GM13976 (cell line): ENCODE data around the gene RAN.
"Not testable (repeated sequence)": the region's sequence is repeated elsewhere in the genome, so short reads cannot be mapped to it uniquely, and the experiment has no call there.

Source experiments
- DNase-seq: peaks from one replicate; pipeline ENCODE4 v3.0.0; 2012; ENCODE audit warnings: low spot score
- in situ Hi-C: fragments of 300-500 bp; cut with MboI; formaldehyde crosslinking; loops from one replicate; pipeline ENCODE4 v1.12.0; 2022; ENCODE audit warnings: low sequenced_read_pairs, mixed read lengths, inconsistent platforms; ENCODE audit not compliant: unreplicated experiment
- TF ChIP-seq, protein P1 (sequence below): IDR thresholded peaks from 2 replicates; pipeline ENCODE4 v1.5.1; 2012; ENCODE audit warnings: borderline replicate concordance, mild to moderate bottlenecking; ENCODE audit not compliant: insufficient read depth; ENCODE audit errors: extremely low read depth, missing control alignments, control extremely low read depth

RAN gene

DNA sequence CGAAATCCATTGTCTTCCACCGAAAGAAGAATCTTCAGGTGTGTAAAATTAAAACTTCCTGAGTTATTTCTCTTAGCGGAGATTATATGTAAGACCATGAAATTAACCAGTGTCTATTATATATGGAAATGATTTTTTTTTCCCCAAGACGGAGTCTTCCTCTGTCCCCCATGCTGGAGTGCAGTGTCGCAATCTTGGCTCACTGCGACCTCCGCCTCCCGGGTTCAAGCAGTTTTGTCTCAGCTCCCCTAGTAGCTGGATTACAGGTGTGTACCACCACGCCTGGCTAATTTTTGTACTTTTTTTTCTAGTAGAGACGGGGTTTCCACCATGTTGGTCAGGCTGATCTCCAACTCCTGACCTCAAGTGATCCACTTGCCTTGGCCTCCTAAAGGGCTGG is 2.8 kb downstream of the RAN start:
- DNase-seq: no peak
- in situ Hi-C loops: no loop called here
- TF ChIP-seq, protein P1, sequence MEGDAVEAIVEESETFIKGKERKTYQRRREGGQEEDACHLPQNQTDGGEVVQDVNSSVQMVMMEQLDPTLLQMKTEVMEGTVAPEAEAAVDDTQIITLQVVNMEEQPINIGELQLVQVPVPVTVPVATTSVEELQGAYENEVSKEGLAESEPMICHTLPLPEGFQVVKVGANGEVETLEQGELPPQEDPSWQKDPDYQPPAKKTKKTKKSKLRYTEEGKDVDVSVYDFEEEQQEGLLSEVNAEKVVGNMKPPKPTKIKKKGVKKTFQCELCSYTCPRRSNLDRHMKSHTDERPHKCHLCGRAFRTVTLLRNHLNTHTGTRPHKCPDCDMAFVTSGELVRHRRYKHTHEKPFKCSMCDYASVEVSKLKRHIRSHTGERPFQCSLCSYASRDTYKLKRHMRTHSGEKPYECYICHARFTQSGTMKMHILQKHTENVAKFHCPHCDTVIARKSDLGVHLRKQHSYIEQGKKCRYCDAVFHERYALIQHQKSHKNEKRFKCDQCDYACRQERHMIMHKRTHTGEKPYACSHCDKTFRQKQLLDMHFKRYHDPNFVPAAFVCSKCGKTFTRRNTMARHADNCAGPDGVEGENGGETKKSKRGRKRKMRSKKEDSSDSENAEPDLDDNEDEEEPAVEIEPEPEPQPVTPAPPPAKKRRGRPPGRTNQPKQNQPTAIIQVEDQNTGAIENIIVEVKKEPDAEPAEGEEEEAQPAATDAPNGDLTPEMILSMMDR: no peak

DNA sequence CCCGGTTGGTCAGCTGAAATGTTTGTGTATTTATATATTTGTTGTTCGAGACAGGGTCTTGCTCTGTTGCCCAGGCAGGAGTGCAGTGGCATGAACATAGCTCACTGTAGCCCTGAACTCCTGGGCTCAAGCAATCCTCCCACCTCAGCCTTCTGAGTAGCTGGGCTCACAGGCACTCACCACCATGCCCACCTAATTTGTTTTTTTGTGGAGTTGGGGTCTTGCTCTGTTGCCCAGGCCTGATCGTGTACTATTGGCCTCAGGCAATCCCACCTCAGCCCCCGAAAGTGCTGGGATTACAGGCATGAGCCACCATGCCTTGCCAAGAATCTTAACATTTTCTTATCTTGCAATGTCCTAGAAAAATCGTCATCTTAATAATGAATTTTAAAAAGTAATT is 3.3 kb downstream of the RAN start:
- in situ Hi-C loops: no loop called here

DNA sequence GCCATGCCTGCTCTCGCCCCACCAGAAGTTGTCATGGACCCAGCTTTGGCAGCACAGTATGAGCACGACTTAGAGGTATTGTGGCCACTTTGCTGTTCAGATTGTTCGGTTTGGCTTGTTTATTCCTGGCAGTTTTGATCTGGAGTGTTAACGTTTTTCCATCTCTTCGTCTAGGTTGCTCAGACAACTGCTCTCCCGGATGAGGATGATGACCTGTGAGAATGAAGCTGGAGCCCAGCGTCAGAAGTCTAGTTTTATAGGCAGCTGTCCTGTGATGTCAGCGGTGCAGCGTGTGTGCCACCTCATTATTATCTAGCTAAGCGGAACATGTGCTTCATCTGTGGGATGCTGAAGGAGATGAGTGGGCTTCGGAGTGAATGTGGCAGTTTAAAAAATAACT is 3.8 kb downstream of the RAN start:
- in situ Hi-C loops, DNase-seq: not testable (repeated sequence)

More for the DNA sequence above, 3.3 kb downstream of the RAN start:
- DNase-seq: no peak
- TF ChIP-seq, protein P1: no peak

DNA sequence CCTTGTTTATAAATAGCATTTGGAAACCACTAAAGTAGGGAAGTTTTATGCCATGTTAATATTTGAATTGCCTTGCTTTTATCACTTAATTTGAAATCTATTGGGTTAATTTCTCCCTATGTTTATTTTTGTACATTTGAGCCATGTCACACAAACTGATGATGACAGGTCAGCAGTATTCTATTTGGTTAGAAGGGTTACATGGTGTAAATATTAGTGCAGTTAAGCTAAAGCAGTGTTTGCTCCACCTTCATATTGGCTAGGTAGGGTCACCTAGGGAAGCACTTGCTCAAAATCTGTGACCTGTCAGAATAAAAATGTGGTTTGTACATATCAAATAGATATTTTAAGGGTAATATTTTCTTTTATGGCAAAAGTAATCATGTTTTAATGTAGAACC is 4.4 kb downstream of the RAN start:
- in situ Hi-C loops: no loop called here
- DNase-seq: no peak
- TF ChIP-seq, protein P1: no peak

DNA sequence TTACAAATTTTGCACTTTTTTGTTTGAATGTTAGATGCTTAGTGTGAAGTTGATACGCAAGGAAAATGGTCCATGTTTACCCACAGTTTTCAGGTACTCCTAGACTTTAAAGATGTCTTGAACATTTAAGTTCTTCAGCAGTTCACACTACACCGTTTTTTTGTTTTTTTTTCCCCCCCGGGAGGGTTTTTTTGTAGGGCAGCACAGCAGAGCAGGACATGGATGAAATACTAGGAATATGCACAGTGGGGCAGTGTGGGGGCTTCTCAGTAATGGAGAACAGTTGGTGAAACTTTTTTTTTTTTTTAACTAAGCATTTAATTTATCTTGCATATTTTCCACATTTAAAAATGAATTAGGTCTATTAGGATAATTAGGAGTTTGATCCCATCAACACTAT is 4.9 kb downstream of the RAN start:
- in situ Hi-C loops: no loop called here
- no peak for DNase-seq
- TF ChIP-seq, protein P1: no peak

DNA sequence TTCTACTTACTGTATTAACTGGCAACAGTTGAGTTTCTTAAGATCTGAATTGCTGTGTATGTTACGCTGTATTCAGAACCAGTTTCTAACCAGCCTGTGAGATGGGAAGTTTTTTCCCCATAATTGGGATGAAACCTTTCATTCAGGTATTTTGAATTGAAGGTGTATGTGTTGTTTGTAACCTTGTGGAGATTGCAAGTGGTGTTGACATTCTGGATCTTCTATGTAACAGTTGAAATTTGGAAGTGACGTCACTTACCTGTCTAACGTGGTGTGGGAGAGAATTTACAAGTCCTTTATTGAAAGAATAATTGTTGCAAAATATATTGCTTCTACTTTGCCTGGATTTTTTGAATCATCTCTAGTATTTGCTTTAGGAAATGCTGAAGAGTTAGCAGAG is 5.5 kb downstream of the RAN start:
- TF ChIP-seq, protein P1: no peak
- DNase-seq: no peak
- in situ Hi-C loops: no loop called here

DNA sequence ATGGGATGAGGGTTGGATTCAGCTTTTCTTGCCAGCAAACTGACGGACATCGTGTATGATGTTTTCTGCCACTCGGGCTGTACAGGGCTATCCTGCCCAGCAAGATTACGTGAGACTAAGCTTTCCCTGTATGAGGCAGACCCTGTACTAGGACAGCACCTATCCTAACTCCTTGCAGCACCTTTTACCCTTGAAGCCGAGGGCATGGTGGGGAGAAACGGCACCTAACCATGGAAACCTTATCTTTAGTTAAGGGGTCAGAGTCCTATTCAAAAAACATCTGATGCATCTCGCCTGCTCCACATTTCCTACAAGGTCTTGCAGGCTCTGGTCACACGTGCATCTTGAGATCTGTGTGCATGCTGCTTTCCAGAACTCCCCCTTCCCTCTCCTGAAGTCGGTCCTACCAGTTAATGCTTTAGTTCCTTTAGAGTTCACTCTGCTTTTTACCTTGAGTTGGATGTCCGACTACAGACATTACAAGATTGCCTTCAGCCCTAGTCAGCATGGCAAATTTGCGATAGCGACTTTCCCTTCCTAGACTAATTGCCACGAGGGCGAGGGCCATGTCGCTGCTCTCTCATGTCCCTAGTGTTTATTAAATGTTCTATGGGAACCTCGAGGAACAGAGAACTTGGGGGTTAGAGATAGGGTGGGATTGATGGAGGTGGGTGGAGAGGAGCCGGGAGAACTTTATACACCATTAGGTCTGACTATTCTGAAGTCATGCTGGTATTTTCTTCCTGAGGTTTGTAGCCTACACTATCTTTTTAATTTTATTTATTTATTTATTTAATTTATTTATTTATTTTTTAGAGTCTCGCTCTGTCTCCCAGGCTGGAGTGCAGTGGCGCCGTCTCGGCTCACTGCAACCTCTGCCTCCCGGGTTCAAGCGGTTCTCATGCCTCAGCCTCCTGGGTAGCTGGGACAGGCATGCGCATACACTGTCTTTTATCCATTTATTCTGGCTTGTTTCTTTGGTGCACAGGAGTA is 6.6 kb downstream of the RAN start:
- in situ Hi-C loops: no loop called here
- no peak for DNase-seq

More for the DNA sequence above, 6.6 kb downstream of the RAN start:
- TF ChIP-seq, protein P1: no peak
